Stomach (tissue), 9 donors: Measurements from ENCODE around the gene ZNF79. TPM values are rescaled to one million over a fixed set of nuclear protein-coding genes. Genes with fewer than 3 reads are reported as not detected.

Experiments used
- DNase-seq, 2 donors: peaks; one replicate each; pipeline versions ENCODE4 v3.0.0 to v3.0.0-alpha.2; 2013 to 2019
- H3K27ac ChIP-seq, 5 donors: fragments of 200-600 bp in 4 of 5; sonication (generic) in 4 of 5; one replicate each; pipeline ENCODE4 v1.5.1; 2013 to 2019; ENCODE audit warnings: mild to moderate bottlenecking in 1 of 5, moderate library complexity in 1 of 5
- H3K27me3 ChIP-seq, 3 donors: fragments of 200-600 bp; sonication (generic); one replicate each; pipeline ENCODE4 v1.5.1; 2017 to 2019; ENCODE audit warnings: mixed run types in 1 of 3
- H3K36me3 ChIP-seq, 4 donors: fragments of 200-600 bp; sonication (generic); 1 replicate in 3 of 4; 2 replicates in 1 of 4; pipeline ENCODE4 v1.5.1; 2016 to 2019
- H3K4me1 ChIP-seq, 4 donors: fragments of 200-600 bp; sonication (generic); one replicate each; pipeline ENCODE4 v1.5.1; 2016 to 2019
- H3K4me3 ChIP-seq, 4 donors: fragments of 200-600 bp; sonication (generic) in 3 of 4; one replicate each; pipeline ENCODE4 v1.5.1; 2016 to 2019; ENCODE audit warnings: mild to moderate bottlenecking in 1 of 4
- H3K9me3 ChIP-seq, 4 donors: fragments of 200-600 bp; sonication (generic); one replicate each; pipeline ENCODE4 v1.5.1; 2016 to 2019
- CTCF ChIP-seq, 7 experiments: fragments of 450-650 bp in 4 of 7; fragments of 200-600 bp in 3 of 7; sonication (generic) in 3 of 7; IDR thresholded peaks; one replicate each; pipeline ENCODE4 v1.5.1; 2016 to 2019; ENCODE audit warnings: antibody characterized with exemption in 7 of 7, control low read depth in 2 of 7, mild to moderate bottlenecking in 1 of 7
- EP300 ChIP-seq: sonication (generic); formaldehyde crosslinking; IDR thresholded peaks from one replicate; pipeline ENCODE4 v1.6.1; 2017; ENCODE audit warnings: antibody characterized with exemption
- POLR2A ChIP-seq, 4 donors: fragments of 450-650 bp; IDR thresholded peaks; one replicate each; pipeline ENCODE4 v1.6.1; 2016; ENCODE audit warnings: antibody characterized with exemption in 4 of 4, control low read depth in 2 of 4, mild to moderate bottlenecking in 1 of 4, moderate library complexity in 1 of 4
- POLR2AphosphoS5 ChIP-seq, 3 donors: sonication (generic); formaldehyde crosslinking; IDR thresholded peaks; one replicate each; pipeline ENCODE4 v1.6.1; 2016; ENCODE audit warnings: antibody characterized with exemption in 3 of 3
- WGBS, 5 donors: extraction: QIAGEN DNeasy Blood & Tissue Kit in 3 of 5; methylation state at CpG; one replicate each; pipeline versions ENCODE4 v1.1.5 to v1.1.7; 2013 to 2018; 5-methylcytosine and 5-hydroxymethylcytosine counted together
- intact Hi-C: fragments of 100-400 bp; cut with DNase I; formaldehyde crosslinking; loops from one replicate; pipeline ENCODE4 v1.15.1; 2023; ENCODE audit warnings: low total_unique reads
- polyA plus RNA-seq, 3 donors: library from polyadenylated mRNA; stranded (reverse); fragments of 200-250 nt; gene quantifications; one replicate each; pipeline ENCODE4 v1.2.3, GENCODE V29; 2013
- total RNA-seq, 5 donors: library from RNA; depleted of rRNA; stranded (reverse); fragments of >200 nt; gene quantifications; one replicate each; pipeline versions ENCODE4 v1.1.0 to v1.2.3, GENCODE V29; 2014 to 2016
- donor health status: healthy with polysubstance abuse.
- donor health status: Bipolar disorder and iron deficiency.
- donor health status: healthy.

Gene ZNF79
- total and polyA plus RNA-seq, 8 donors = 1.9 to 39.1 (median 5.2) TPM

- DNase-seq = no peak
- no peaks in the 10 kb centered on the region for H3K27me3 ChIP-seq
- no peak overlapping the region for H3K27ac ChIP-seq
- intact Hi-C loops = no loop called here
- peaks cover 0 to 4% (median under 1%) of the 10 kb centered on the region in 4 donors for H3K4me1 ChIP-seq
- H3K9me3 ChIP-seq = no peaks in the 10 kb centered on the region
- H3K36me3 ChIP-seq = peaks cover 29 to 100% (median 99%) of the 10 kb centered on the region in 4 donors
- H3K4me3 ChIP-seq = no peak overlapping the region
- WGBS, 5 donors = 78 to 97% (median 89%) methylated on average over 8 of the region's 8 CpGs
- TF ChIP-seq CTCF (IDR thresholded peaks at IDR 0.05) (no peak), EP300 (no peak), POLR2A (IDR thresholded peaks at IDR 0.05) (no peak), POLR2AphosphoS5 (IDR thresholded peaks at IDR 0.05) (no peak)
These were observed 64.8 kb downstream of the ZNF79 start for GRCh38 chr9:127488946-127489345.

- no peak overlapping the region for H3K27ac ChIP-seq
- peaks cover 2 to 11% (median 6%) of the 10 kb centered on the region in 4 donors for H3K4me1 ChIP-seq
- intact Hi-C loops = no loop called here
- no peaks in the 10 kb centered on the region for H3K9me3 ChIP-seq
- 82 to 87% (median 86%) methylated on average over 14 to 22 of the region's 22 CpGs for WGBS, 5 donors
- H3K36me3 ChIP-seq = peaks cover 31 to 99% (median 96%) of the 10 kb centered on the region in 4 donors
- no peak for TF ChIP-seq CTCF (IDR thresholded peaks at IDR 0.05)
- TF ChIP-seq POLR2A (IDR thresholded peaks at IDR 0.05) = no peak
- no peak for TF ChIP-seq POLR2AphosphoS5 (IDR thresholded peaks at IDR 0.05)
- TF ChIP-seq EP300 = no peak
- no peaks in the 10 kb centered on the region for H3K27me3 ChIP-seq
- H3K4me3 ChIP-seq = no peak overlapping the region
- no peak for DNase-seq
These were observed 65.4 kb downstream of the ZNF79 start for GRCh38 chr9:127489471-127490115.

GRCh38 chr9:127490535-127491230 lies 66.5 kb downstream of the ZNF79 start:
- WGBS, 5 donors = 80 to 88% (median 83%) methylated on average over 9 of the region's 9 CpGs
- no peak overlapping the region for H3K4me3 ChIP-seq
- H3K36me3 ChIP-seq = peaks cover 29 to 95% (median 91%) of the 10 kb centered on the region in 4 donors
- intact Hi-C loops = no loop called here
- peak overlapping the region in 1 of 5 donors; percentile 2 for H3K27ac ChIP-seq
- H3K4me1 ChIP-seq = peaks cover 10 to 22% (median 17%) of the 10 kb centered on the region in 4 donors
- no peaks in the 10 kb centered on the region for H3K9me3 ChIP-seq
- no peaks in the 10 kb centered on the region for H3K27me3 ChIP-seq
- DNase-seq = no peak
- no peak for TF ChIP-seq POLR2AphosphoS5 (IDR thresholded peaks at IDR 0.05)
- no peak for TF ChIP-seq EP300
- TF ChIP-seq POLR2A (IDR thresholded peaks at IDR 0.05) = no peak
- no peak for TF ChIP-seq CTCF (IDR thresholded peaks at IDR 0.05)

GRCh38 chr9:127491516-127491915 lies 67.3 kb downstream of the ZNF79 start:
- TF ChIP-seq POLR2AphosphoS5 (IDR thresholded peaks at IDR 0.05) = no peak
- no peak for TF ChIP-seq EP300
- no peak for TF ChIP-seq CTCF (IDR thresholded peaks at IDR 0.05)
- TF ChIP-seq POLR2A (IDR thresholded peaks at IDR 0.05) = no peak
- peak overlapping the region in 1 of 5 donors; percentile 2 for H3K27ac ChIP-seq
- H3K9me3 ChIP-seq = no peaks in the 10 kb centered on the region
- no peak for DNase-seq
- H3K4me1 ChIP-seq = peaks cover 10 to 25% (median 19%) of the 10 kb centered on the region in 4 donors
- intact Hi-C loops = no loop called here
- WGBS, 5 donors = 79 to 89% (median 86%) methylated on average over 9 to 10 of the region's 10 CpGs
- H3K36me3 ChIP-seq = peaks cover 25 to 95% (median 91%) of the 10 kb centered on the region in 4 donors
- H3K4me3 ChIP-seq = no peak overlapping the region
- no peaks in the 10 kb centered on the region for H3K27me3 ChIP-seq
